Neural progenitor cell (in vitro differentiated cells): Measurements from ENCODE around the gene ZFAND6. TPM values are rescaled to one million over a fixed set of nuclear protein-coding genes. Genes with fewer than 3 reads are reported as not detected.

ENCODE experiments used
- DNase-seq: peaks from one replicate; pipeline ENCODE4 v3.0.0-alpha.2; 2016; ENCODE audit warnings: low spot score
- H2AFZ ChIP-seq: fragments of 200-600 bp; sonication (generic); replicated peaks from 2 replicates; pipeline ENCODE4 v1.6.1; 2016; ENCODE audit warnings: antibody characterized with exemption
- H3F3A ChIP-seq: fragments of 200-600 bp; sonication (generic); 2 replicates; pipeline ENCODE4 v1.6.1; 2016; ENCODE audit warnings: antibody characterized with exemption, low read depth
- H3K27ac ChIP-seq: fragments of 200-600 bp; sonication (generic); 2 replicates; pipeline ENCODE4 v1.5.1; 2016; ENCODE audit warnings: mild to moderate bottlenecking
- H3K27me3 ChIP-seq: fragments of 200-600 bp; sonication (generic); 2 replicates; pipeline ENCODE4 v1.6.1; 2016; ENCODE audit warnings: mild to moderate bottlenecking, moderate library complexity
- H3K36me3 ChIP-seq: fragments of 200-600 bp; sonication (generic); 2 replicates; pipeline ENCODE4 v1.5.1; 2016
- H3K4me1 ChIP-seq: fragments of 200-600 bp; sonication (generic); 2 replicates; pipeline ENCODE4 v1.6.1; 2016; ENCODE audit warnings: mixed run types
- H3K4me2 ChIP-seq: fragments of 200-600 bp; sonication (generic); 2 replicates; pipeline ENCODE4 v1.6.1; 2016
- H3K4me3 ChIP-seq: fragments of 200-600 bp; sonication (generic); 2 replicates; pipeline ENCODE4 v1.5.1; 2016
- H3K79me2 ChIP-seq: fragments of 200-600 bp; sonication (generic); 2 replicates; pipeline ENCODE4 v1.6.1; 2016; ENCODE audit warnings: low read depth
- H3K9ac ChIP-seq: fragments of 200-600 bp; sonication (generic); 2 replicates; pipeline ENCODE4 v1.6.1; 2016
- H3K9me3 ChIP-seq: fragments of 200-600 bp; sonication (generic); 2 replicates; pipeline ENCODE4 v1.5.1; 2016; ENCODE audit warnings: low read depth
- H4K20me1 ChIP-seq: fragments of 200-600 bp; sonication (generic); 2 replicates; pipeline ENCODE4 v1.6.1; 2016; ENCODE audit warnings: low read depth
- H3K27ac Mint-ChIP-seq: 3 replicates; pipeline ENCODE4 v1.8.0; 2021; ENCODE audit warnings: mixed read lengths
- H3K27me3 Mint-ChIP-seq: 2 replicates; pipeline ENCODE4 v1.8.0; 2022; ENCODE audit warnings: low read depth, mild to moderate bottlenecking, inconsistent platforms, moderate library complexity, mixed read lengths; ENCODE audit not compliant: insufficient read depth
- H3K36me3 Mint-ChIP-seq: 3 replicates; pipeline ENCODE4 v1.8.0; 2021; ENCODE audit warnings: mixed read lengths
- H3K4me1 Mint-ChIP-seq: 3 replicates; pipeline ENCODE4 v1.8.0; 2021; ENCODE audit warnings: mixed read lengths
- H3K4me3 Mint-ChIP-seq: 3 replicates; pipeline ENCODE4 v1.8.0; 2021; ENCODE audit warnings: mild to moderate bottlenecking, moderate library complexity, mixed read lengths
- H3K9me3 Mint-ChIP-seq: 3 replicates; pipeline ENCODE4 v1.8.0; 2020; ENCODE audit warnings: mixed read lengths
- CTCF ChIP-seq: fragments of 200-600 bp; sonication (generic); IDR thresholded peaks from 2 replicates; pipeline ENCODE4 v1.5.1; 2017; ENCODE audit warnings: antibody characterized with exemption, mild to moderate bottlenecking
- EZH2 ChIP-seq: fragments of 200-600 bp; sonication (generic); IDR thresholded peaks from 2 replicates; pipeline ENCODE4 v1.6.1; 2017; ENCODE audit warnings: antibody characterized with exemption, mild to moderate bottlenecking, moderate library complexity
- EZH2phosphoT487 ChIP-seq: fragments of 200-600 bp; sonication (generic); IDR thresholded peaks from 2 replicates; pipeline ENCODE4 v1.6.1; 2017; ENCODE audit warnings: antibody characterized with exemption
- total RNA-seq: library from RNA; depleted of rRNA; stranded (reverse); fragments of >200 nt; gene quantifications from 2 replicates; pipeline ENCODE4 v1.2.3, GENCODE V29; 2015; ENCODE audit warnings: low replicate concordance

The ZFAND6 gene
- total RNA-seq, 1 donor from 2014 or later = 329 TPM

DNA sequence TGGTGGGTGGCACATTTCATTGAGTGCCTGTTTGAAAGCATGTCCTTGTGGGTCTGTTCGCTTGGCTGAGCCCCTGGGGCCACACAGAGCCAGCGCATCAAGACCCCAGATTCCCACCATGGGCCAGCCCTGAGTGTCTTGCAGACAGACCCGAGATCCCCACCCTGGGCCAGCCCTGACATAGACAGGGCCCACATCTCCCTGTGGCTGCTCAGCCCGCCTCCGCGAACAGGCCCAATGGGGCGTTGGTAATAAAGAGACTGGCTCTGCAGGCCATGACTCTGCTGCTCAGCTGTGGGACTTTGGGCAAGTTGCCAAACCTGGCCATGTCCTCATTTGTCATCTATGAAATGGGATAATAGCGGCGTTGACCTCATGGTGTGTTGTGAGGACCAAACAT is 116.0 kb downstream of the ZFAND6 start:
- no peak for DNase-seq
- Histone ChIP-seq H3K27me3 (no peaks in the 10 kb centered on the region), H3K9ac (no peak overlapping the region), H3K36me3 (no peaks in the 10 kb centered on the region), H3K4me2 (no peak overlapping the region), H3K4me3 (no peak overlapping the region), H2AFZ (no peak overlapping the region), H3K79me2 (no peaks in the 10 kb centered on the region), H3F3A (no peaks in the 10 kb centered on the region), H3K4me1 (no peaks in the 10 kb centered on the region), H4K20me1 (no peaks in the 10 kb centered on the region), H3K9me3 (no peaks in the 10 kb centered on the region), H3K27ac (no peak overlapping the region)
- TF ChIP-seq EZH2phosphoT487 (no peak), CTCF (no peak), EZH2 (no peak)
- H3K36me3 Mint-ChIP-seq = peaks cover 7% of the 10 kb centered on the region
- H3K4me3 Mint-ChIP-seq = no peak overlapping the region
- H3K27me3 Mint-ChIP-seq = peaks cover 10% of the 10 kb centered on the region
- peaks cover 6% of the 10 kb centered on the region for H3K4me1 Mint-ChIP-seq
- no peaks in the 10 kb centered on the region for H3K9me3 Mint-ChIP-seq
- no peak overlapping the region for H3K27ac Mint-ChIP-seq

- Mint-ChIP-seq H3K27me3 (peaks cover 9% of the 10 kb centered on the region), H3K9me3 (no peaks in the 10 kb centered on the region), H3K4me3 (no peak overlapping the region), H3K4me1 (peaks cover 6% of the 10 kb centered on the region), H3K27ac (no peak overlapping the region), H3K36me3 (peaks cover 9% of the 10 kb centered on the region)
- H3K4me2 ChIP-seq = no peak overlapping the region
- H3K4me3 ChIP-seq = no peak overlapping the region
- H3K9ac ChIP-seq = no peak overlapping the region
- no peaks in the 10 kb centered on the region for H3F3A ChIP-seq
- H3K4me1 ChIP-seq = no peaks in the 10 kb centered on the region
- no peaks in the 10 kb centered on the region for H3K79me2 ChIP-seq
- H3K9me3 ChIP-seq = no peaks in the 10 kb centered on the region
- no peaks in the 10 kb centered on the region for H3K27me3 ChIP-seq
- H2AFZ ChIP-seq = no peak overlapping the region
- no peaks in the 10 kb centered on the region for H3K36me3 ChIP-seq
- DNase-seq = no peak
- no peaks in the 10 kb centered on the region for H4K20me1 ChIP-seq
- no peak for TF ChIP-seq EZH2phosphoT487
- no peak for TF ChIP-seq EZH2
- no peak overlapping the region for H3K27ac ChIP-seq
These were observed 117.0 kb downstream of the ZFAND6 start for GRCh38 chr15:80176443-80176842.

- TF ChIP-seq EZH2 = no peak
- no peak for TF ChIP-seq EZH2phosphoT487
- no peak for TF ChIP-seq CTCF
These were observed 117.7 kb downstream of the ZFAND6 start for GRCh38 chr15:80177156-80177555.

GRCh38 chr15:80179025-80179759 is 119.7 kb downstream of the ZFAND6 start:
- H3K4me2 ChIP-seq = no peak overlapping the region
- peak overlapping the region; percentile 8 for H3K27ac Mint-ChIP-seq
- no peak overlapping the region for H3K4me3 ChIP-seq
- H3K79me2 ChIP-seq = no peaks in the 10 kb centered on the region
- no peak overlapping the region for H2AFZ ChIP-seq
- H3K4me3 Mint-ChIP-seq = no peak overlapping the region
- no peaks in the 10 kb centered on the region for H4K20me1 ChIP-seq
- H3K4me1 Mint-ChIP-seq = peaks cover 3% of the 10 kb centered on the region
- DNase-seq = no peak
- H3K27me3 ChIP-seq = no peaks in the 10 kb centered on the region
- H3K36me3 ChIP-seq = no peaks in the 10 kb centered on the region
- H3K4me1 ChIP-seq = no peaks in the 10 kb centered on the region
- peaks cover 11% of the 10 kb centered on the region for H3K36me3 Mint-ChIP-seq
- H3K9ac ChIP-seq = no peak overlapping the region
- no peak overlapping the region for H3K27ac ChIP-seq
- TF ChIP-seq EZH2phosphoT487 = no peak
- no peak for TF ChIP-seq CTCF
- TF ChIP-seq EZH2 = no peak
- H3K9me3 Mint-ChIP-seq = no peaks in the 10 kb centered on the region
- H3K27me3 Mint-ChIP-seq = peaks cover 4% of the 10 kb centered on the region
- H3K9me3 ChIP-seq = no peaks in the 10 kb centered on the region
- H3F3A ChIP-seq = no peaks in the 10 kb centered on the region

More at GRCh38 chr15:80177156-80177555, 117.7 kb downstream of the ZFAND6 start:
- Histone ChIP-seq H3K9ac (no peak overlapping the region), H2AFZ (no peak overlapping the region), H3K4me2 (no peak overlapping the region), H3K27me3 (no peaks in the 10 kb centered on the region), H3K4me3 (no peak overlapping the region), H3K9me3 (no peaks in the 10 kb centered on the region), H3F3A (no peaks in the 10 kb centered on the region), H3K79me2 (no peaks in the 10 kb centered on the region), H3K27ac (no peak overlapping the region), H4K20me1 (no peaks in the 10 kb centered on the region), H3K36me3 (no peaks in the 10 kb centered on the region), H3K4me1 (no peaks in the 10 kb centered on the region)
- H3K4me3 Mint-ChIP-seq = no peak overlapping the region
- peaks cover 1% of the 10 kb centered on the region for H3K4me1 Mint-ChIP-seq
- H3K9me3 Mint-ChIP-seq = no peaks in the 10 kb centered on the region
- H3K27ac Mint-ChIP-seq = no peak overlapping the region
- DNase-seq = no peak
- H3K27me3 Mint-ChIP-seq = peaks cover 9% of the 10 kb centered on the region
- peaks cover 12% of the 10 kb centered on the region for H3K36me3 Mint-ChIP-seq
